H9 (cell line): ENCODE results near the gene OSBPL10. TPM values are rescaled to one million over a fixed set of nuclear protein-coding genes. Genes with fewer than 3 reads are reported as not detected.

Source experiments
- DNase-seq: peaks from one replicate; pipeline ENCODE4 v3.0.0-alpha.2; 2017
- H2AFZ ChIP-seq: one replicate; pipeline ENCODE4 v1.6.1; 2013; ENCODE audit warnings: mild to moderate bottlenecking, low read length, control low read depth, moderate library complexity
- H2AK5ac ChIP-seq: 2 replicates; pipeline ENCODE4 v1.6.1; 2013; ENCODE audit warnings: low read length, control low read depth, mixed read lengths; ENCODE audit not compliant: insufficient read length
- H2BK120ac ChIP-seq: one replicate; pipeline ENCODE4 v1.6.1; 2013; ENCODE audit warnings: low read depth, mild to moderate bottlenecking, low read length, control low read depth, inconsistent platforms; ENCODE audit not compliant: poor library complexity, severe bottlenecking
- H2BK12ac ChIP-seq: 2 replicates; pipeline ENCODE4 v1.6.1; 2013; ENCODE audit warnings: low read length, control low read depth, mixed read lengths, low read depth; ENCODE audit not compliant: insufficient read length
- H2BK15ac ChIP-seq: 2 replicates; pipeline ENCODE4 v1.6.1; 2013; ENCODE audit warnings: low read depth, low read length, control low read depth
- H2BK20ac ChIP-seq: one replicate; pipeline ENCODE4 v1.6.1; 2013; ENCODE audit warnings: low read depth, mild to moderate bottlenecking, low read length, control low read depth, inconsistent platforms; ENCODE audit not compliant: poor library complexity, severe bottlenecking
- H2BK5ac ChIP-seq: 2 replicates; pipeline ENCODE4 v1.6.1; 2013; ENCODE audit warnings: low read length, control low read depth, mixed read lengths; ENCODE audit not compliant: insufficient read length
- H3K14ac ChIP-seq: 2 replicates; pipeline ENCODE4 v1.6.1; 2013; ENCODE audit warnings: low read length, control low read depth; ENCODE audit not compliant: insufficient read depth
- H3K18ac ChIP-seq: 2 replicates; pipeline ENCODE4 v1.6.1; 2013; ENCODE audit warnings: low read depth, mild to moderate bottlenecking, mixed read lengths, low read length, control low read depth; ENCODE audit not compliant: insufficient read length
- H3K23ac ChIP-seq: 2 replicates; pipeline ENCODE4 v1.6.1; 2013; ENCODE audit warnings: low read length, control low read depth, mixed read lengths, low read depth; ENCODE audit not compliant: insufficient read length
- H3K23me2 ChIP-seq: 2 replicates; pipeline ENCODE4 v1.6.1; 2013; ENCODE audit warnings: low read depth, mild to moderate bottlenecking, mixed read lengths, low read length, control low read depth; ENCODE audit not compliant: insufficient read length, poor library complexity, severe bottlenecking
- H3K27ac ChIP-seq: 2 replicates; pipeline ENCODE4 v1.5.1; 2013; ENCODE audit warnings: low read length, control low read depth, mixed read lengths, low read depth; ENCODE audit not compliant: insufficient read length
- H3K27me3 ChIP-seq: 2 replicates; pipeline ENCODE4 v1.6.1; 2013; ENCODE audit warnings: low read length, control low read depth, inconsistent platforms; ENCODE audit not compliant: insufficient read depth
- H3K4ac ChIP-seq: 2 replicates; pipeline ENCODE4 v1.6.1; 2013; ENCODE audit warnings: low read depth, mild to moderate bottlenecking, control low read depth, inconsistent platforms, low read length, moderate library complexity
- H3K4me1 ChIP-seq: 2 replicates; pipeline ENCODE4 v1.6.1; 2013; ENCODE audit warnings: low read length, control low read depth, inconsistent platforms; ENCODE audit not compliant: insufficient read depth
- H3K4me2 ChIP-seq: 2 replicates; pipeline ENCODE4 v1.6.1; 2013; ENCODE audit warnings: low read length, control low read depth, mixed read lengths; ENCODE audit not compliant: insufficient read length, insufficient read depth
- H3K56ac ChIP-seq: 2 replicates; pipeline ENCODE4 v1.6.1; 2013; ENCODE audit warnings: low read depth, mild to moderate bottlenecking, mixed read lengths, low read length, control low read depth; ENCODE audit not compliant: insufficient read length
- H3K79me1 ChIP-seq: 2 replicates; pipeline ENCODE4 v1.6.1; 2013; ENCODE audit warnings: low read depth, mild to moderate bottlenecking, moderate library complexity, low read length, control low read depth, inconsistent platforms; ENCODE audit not compliant: insufficient read depth, poor library complexity, severe bottlenecking
- H3K79me2 ChIP-seq: 2 replicates; pipeline ENCODE4 v1.6.1; 2013; ENCODE audit warnings: low read length, control low read depth, inconsistent platforms; ENCODE audit not compliant: insufficient read depth
- H3K9ac ChIP-seq: 2 replicates; pipeline ENCODE4 v1.6.1; 2013; ENCODE audit warnings: low read length, control low read depth, mixed read lengths; ENCODE audit not compliant: insufficient read length; ENCODE audit errors: extremely low read depth
- H3K9me3 ChIP-seq: one replicate; pipeline ENCODE4 v1.6.1; 2013; ENCODE audit warnings: low read depth, low read length, inconsistent platforms; ENCODE audit not compliant: control insufficient read depth
- H3T11ph ChIP-seq: one replicate; pipeline ENCODE4 v1.6.1; 2013; ENCODE audit warnings: mild to moderate bottlenecking, low read length, control low read depth, inconsistent platforms
- H4K20me1 ChIP-seq: one replicate; pipeline ENCODE4 v1.6.1; 2013; ENCODE audit not compliant: control insufficient read depth, insufficient read length, insufficient read depth
- H4K5ac ChIP-seq: 2 replicates; pipeline ENCODE4 v1.6.1; 2013; ENCODE audit warnings: low read depth, mild to moderate bottlenecking, mixed read lengths, low read length, control low read depth; ENCODE audit not compliant: insufficient read length
- H4K8ac ChIP-seq: replicated peaks from 2 replicates; pipeline ENCODE4 v1.6.1; 2013; ENCODE audit warnings: low read length, control low read depth, mixed read lengths, low read depth; ENCODE audit not compliant: insufficient read length
- H4K91ac ChIP-seq: 2 replicates; pipeline ENCODE4 v1.6.1; 2013; ENCODE audit warnings: low read depth, mild to moderate bottlenecking, moderate library complexity, mixed read lengths, low read length, control low read depth; ENCODE audit not compliant: insufficient read length
- H3K27ac Mint-ChIP-seq, 3 experiments: 2 replicates in 2 of 3; 3 replicates in 1 of 3; pipeline ENCODE4 v1.8.0; 2020 to 2021; ENCODE audit warnings: mixed read lengths in 3 of 3, mild to moderate bottlenecking in 1 of 3, moderate library complexity in 1 of 3
- H3K27me3 Mint-ChIP-seq: 2 replicates; pipeline ENCODE4 v1.8.0; 2021; ENCODE audit warnings: low read depth, mild to moderate bottlenecking, moderate library complexity, mixed read lengths
- H3K36me3 Mint-ChIP-seq, 3 experiments: 2 replicates in 2 of 3; 3 replicates in 1 of 3; pipeline ENCODE4 v1.8.0; 2020 to 2021; ENCODE audit warnings: low read depth in 3 of 3, mixed read lengths in 3 of 3; ENCODE audit not compliant: insufficient read depth in 1 of 3
- H3K4me1 Mint-ChIP-seq, 2 experiments: 2 replicates each; pipeline ENCODE4 v1.8.0; 2020; ENCODE audit warnings: mixed read lengths in 2 of 2
- H3K4me3 Mint-ChIP-seq, 2 experiments: 2 replicates in 1 of 2; 3 replicates in 1 of 2; pipeline ENCODE4 v1.8.0; 2020 to 2021; ENCODE audit warnings: mild to moderate bottlenecking in 2 of 2, mixed read lengths in 2 of 2, moderate library complexity in 1 of 2
- H3K9me3 Mint-ChIP-seq, 2 experiments: 2 replicates in 1 of 2; 3 replicates in 1 of 2; pipeline ENCODE4 v1.8.0; 2020; ENCODE audit warnings: mild to moderate bottlenecking in 2 of 2, mixed read lengths in 2 of 2, moderate library complexity in 1 of 2
- CTCF ChIP-seq: fragments of 200-600 bp; sonication (generic); conservative IDR thresholded peaks from 3 replicates; pipeline ENCODE4 v1.8.0; 2021; ENCODE audit warnings: antibody characterized with exemption, mild to moderate bottlenecking
- WGBS: extraction: QIAGEN DNeasy Blood & Tissue Kit; methylation state at CpG from one replicate; pipeline ENCODE4 v1.1.7; 2013; ENCODE audit warnings: missing lambda C conversion rate, low lambda C conversion rate, mixed read lengths; ENCODE audit not compliant: insufficient read length; ENCODE audit errors: extremely low coverage; 5-methylcytosine and 5-hydroxymethylcytosine counted together
- total RNA-seq: library from RNA; stranded (reverse); gene quantifications from 2 replicates; pipeline ENCODE4 v1.2.1, GENCODE V29; 2021

The OSBPL10 gene
- total RNA-seq, 1 experiment from 2014 or later = 42.7 TPM

- no peaks in the 10 kb centered on the region for H3K27me3 ChIP-seq
- no peak overlapping the region for H4K91ac ChIP-seq
- no peaks in the 10 kb centered on the region for H3K23me2 ChIP-seq
- no peak overlapping the region for H3T11ph ChIP-seq
- H3K9me3 ChIP-seq = no peaks in the 10 kb centered on the region
- no peak overlapping the region for H2BK15ac ChIP-seq
- no peak overlapping the region for H2BK5ac ChIP-seq
- no peak overlapping the region for H2BK120ac ChIP-seq
- no peak for TF ChIP-seq CTCF
- no peak overlapping the region for H4K5ac ChIP-seq
- H3K14ac ChIP-seq = no peak overlapping the region
- H3K23ac ChIP-seq = no peak overlapping the region
- H2AFZ ChIP-seq = no peak overlapping the region
- Mint-ChIP-seq H3K4me3 (no peak overlapping the region), H3K36me3 (peaks cover 0 to 11% (median 8%) of the 10 kb centered on the region in 3 experiments; a peak in 4 of 7 replicates), H3K9me3 (peaks cover 3 to 6% of the 10 kb centered on the region in 2 experiments; a peak in 4 of 5 replicates), H3K27me3 (no peaks in the 10 kb centered on the region), H3K4me1 (0 out of 4 replicates have a peak, but pooled peaks cover 0 to under 1% of the 10 kb centered on the region in 2 experiments), H3K27ac (no peak overlapping the region)
- H3K79me2 ChIP-seq = no peaks in the 10 kb centered on the region
- H2BK12ac ChIP-seq = no peak overlapping the region
- H3K79me1 ChIP-seq = no peaks in the 10 kb centered on the region
- no peak overlapping the region for H3K4me2 ChIP-seq
- H3K4me1 ChIP-seq = no peaks in the 10 kb centered on the region
- no peak overlapping the region for H4K8ac ChIP-seq
- H3K9ac ChIP-seq = no peak overlapping the region
- no peak overlapping the region for H3K4ac ChIP-seq
- no peak for DNase-seq
- no CpG with 5 or more reads among the region's 1 CpG for WGBS
- no peak overlapping the region for H2BK20ac ChIP-seq
- H3K18ac ChIP-seq = no peak overlapping the region
- no peaks in the 10 kb centered on the region for H4K20me1 ChIP-seq
- no peak overlapping the region for H2AK5ac ChIP-seq
- no peak overlapping the region for H3K56ac ChIP-seq
- no peak overlapping the region for H3K27ac ChIP-seq
These were observed 195.3 kb downstream of the OSBPL10 start for GRCh38 chr3:31785734-31786133.
